Fibroblast of pulmonary artery (primary cell): ENCODE data around the gene ZDHHC3.
A peak's percentile ranks its signal among the peaks of the same experiment; 100 is the strongest.

Source experiments
- DNase-seq: peaks from one replicate; pipeline ENCODE4 v3.0.0-alpha.2; 2010; ENCODE audit warnings: low read depth
- H3K4me3 ChIP-seq: replicated peaks from 2 replicates; pipeline ENCODE4 v1.5.1; 2011; ENCODE audit warnings: low read depth, mild to moderate bottlenecking, control low read depth, low read length, moderate library complexity
- CTCF ChIP-seq: IDR thresholded peaks from 2 replicates; pipeline ENCODE4 v1.5.1; 2011; ENCODE audit warnings: mild to moderate bottlenecking, control low read depth, low read length, inconsistent platforms; ENCODE audit errors: missing control alignments

The ZDHHC3 gene

GRCh38 chr3:45016916-45017315, 40.9 kb upstream of the ZDHHC3 start:
- H3K4me3 ChIP-seq: no peak overlapping the region
- no peak for DNase-seq
- no peak for TF ChIP-seq CTCF

- no peak for TF ChIP-seq CTCF
- no peak for DNase-seq
- H3K4me3 ChIP-seq: no peak overlapping the region
These were observed 36.6 kb upstream of the ZDHHC3 start for GRCh38 chr3:45012577-45012976.

GRCh38 chr3:45011756-45012508, 36.0 kb upstream of the ZDHHC3 start:
- no peak for TF ChIP-seq CTCF
- peak; percentile 92 for DNase-seq
- H3K4me3 ChIP-seq: peak overlapping the region; percentile 21

GRCh38 chr3:45010811-45011333, 34.9 kb upstream of the ZDHHC3 start:
- peak; percentile 53 for DNase-seq
- TF ChIP-seq CTCF: no peak
- H3K4me3 ChIP-seq: no peak overlapping the region

- no peak overlapping the region for H3K4me3 ChIP-seq
- no peak for TF ChIP-seq CTCF
- no peak for DNase-seq
These were observed 33.9 kb upstream of the ZDHHC3 start for GRCh38 chr3:45009868-45010267.

- TF ChIP-seq CTCF: no peak
- no peak overlapping the region for H3K4me3 ChIP-seq
- DNase-seq: peak; percentile 79
These were observed 32.1 kb upstream of the ZDHHC3 start for GRCh38 chr3:45008117-45008516.

GRCh38 chr3:45007091-45007490, 31.1 kb upstream of the ZDHHC3 start:
- no peak overlapping the region for H3K4me3 ChIP-seq
- TF ChIP-seq CTCF: no peak
- DNase-seq: no peak
